Measurements from ENCODE around the gene SPATA1.
"Not testable (repeated sequence)": the region's sequence is repeated elsewhere in the genome, so short reads cannot be mapped to it uniquely, and the experiment has no call there.

SPATA1 gene

DNA sequence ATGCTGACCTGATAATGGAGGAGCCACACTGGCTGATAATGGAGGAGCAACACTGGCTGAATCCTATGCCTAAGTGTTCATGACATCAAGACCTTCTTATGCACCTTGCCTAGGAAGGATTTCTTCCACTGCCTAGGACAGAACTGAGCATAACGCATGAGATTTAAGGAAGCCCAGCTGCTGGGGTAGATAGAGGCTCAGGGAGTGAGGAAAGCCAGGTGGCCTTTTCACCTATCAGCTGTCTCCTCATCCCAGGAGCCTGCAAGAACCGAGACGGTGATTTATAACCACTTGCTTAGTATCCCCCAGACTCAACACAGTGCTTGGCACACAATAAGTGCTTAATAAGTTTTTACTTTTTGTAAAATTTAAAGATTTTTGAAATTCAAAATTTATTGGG, 75.5 kb downstream of the SPATA1 start:
- intact Hi-C loops (cut with DNase I), result no loop called here
- DNase-seq, result no peak

GRCh38 chr1:84582802-84583587, 76.8 kb downstream of the SPATA1 start:
- DNase-seq, result no peak
- intact Hi-C loops (cut with DNase I), result no loop called here

GRCh38 chr1:84583648-84584047, 77.5 kb downstream of the SPATA1 start:
- DNase-seq, result no peak
- intact Hi-C loops (cut with DNase I), result no loop called here

DNA sequence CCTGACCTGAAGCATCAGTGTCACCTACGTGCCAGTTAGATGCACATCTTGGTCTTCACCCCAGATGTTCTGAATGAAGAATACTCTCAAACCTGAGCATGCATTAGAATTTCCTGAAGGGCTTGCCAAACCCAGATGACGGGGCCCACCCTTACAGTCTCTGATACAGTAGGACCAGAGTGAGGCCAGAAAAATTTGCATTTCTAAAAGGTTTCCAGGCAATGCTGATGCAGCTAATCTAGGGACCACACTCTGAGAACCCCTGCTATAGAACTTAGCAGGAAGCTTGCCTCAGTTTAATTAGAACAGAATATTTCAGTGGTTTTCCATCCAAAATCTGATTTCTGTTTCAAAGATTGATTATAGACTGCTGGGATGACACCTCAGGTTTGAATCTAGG, 77.9 kb downstream of the SPATA1 start:
- DNase-seq, result no peak
- intact Hi-C loops (cut with DNase I), result no loop called here

DNA sequence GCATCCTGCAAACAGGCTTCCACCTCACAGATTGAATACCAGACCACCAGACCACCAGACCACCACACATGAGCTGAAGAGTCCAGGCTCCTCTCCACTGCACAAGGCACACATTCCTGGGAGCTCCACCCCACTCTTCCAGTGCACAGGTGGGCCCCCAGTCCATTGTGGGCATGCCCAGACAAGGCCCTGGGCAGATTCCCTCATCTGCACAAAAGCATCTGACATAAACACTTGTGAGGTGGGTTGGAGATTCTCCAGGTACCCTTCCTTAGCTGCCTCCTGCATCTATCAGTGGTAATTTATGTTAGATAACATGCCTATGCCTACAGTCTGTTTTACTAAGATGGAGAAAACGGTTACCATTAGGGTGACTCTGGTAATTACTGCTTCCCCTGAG, 79.6 kb downstream of the SPATA1 start:
- DNase-seq, result no peak
- intact Hi-C loops (cut with DNase I), result no loop called here

- intact Hi-C loops (cut with DNase I), result no loop called here
- no peak for DNase-seq
Observed at GRCh38 chr1:84587099-84587498, 80.9 kb downstream of the SPATA1 start.

- intact Hi-C loops (cut with DNase I); DNase-seq: not testable (repeated sequence)
Observed at GRCh38 chr1:84594959-84595358, 88.8 kb downstream of the SPATA1 start.

DNA sequence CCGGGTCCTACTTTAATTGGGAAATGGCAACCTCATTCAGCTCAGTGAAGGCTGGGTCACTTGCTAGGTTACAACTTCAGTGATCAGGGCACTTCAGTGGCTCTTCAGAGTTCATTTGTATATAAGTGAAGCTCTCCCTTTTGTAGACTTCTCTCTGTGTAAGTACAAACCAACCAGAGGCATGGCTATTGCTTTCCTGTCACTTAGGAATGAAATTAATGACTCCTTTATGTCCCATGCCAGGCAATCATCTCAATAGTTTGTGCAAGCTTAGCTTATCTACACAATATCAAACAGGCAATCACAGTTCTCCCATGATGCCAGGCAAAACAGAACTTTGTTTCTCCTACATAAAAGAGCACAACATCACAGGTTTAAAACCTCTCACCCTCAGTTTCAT, 90.8 kb downstream of the SPATA1 start:
- no peak for DNase-seq
- intact Hi-C loops (cut with DNase I), result no loop called here

DNA sequence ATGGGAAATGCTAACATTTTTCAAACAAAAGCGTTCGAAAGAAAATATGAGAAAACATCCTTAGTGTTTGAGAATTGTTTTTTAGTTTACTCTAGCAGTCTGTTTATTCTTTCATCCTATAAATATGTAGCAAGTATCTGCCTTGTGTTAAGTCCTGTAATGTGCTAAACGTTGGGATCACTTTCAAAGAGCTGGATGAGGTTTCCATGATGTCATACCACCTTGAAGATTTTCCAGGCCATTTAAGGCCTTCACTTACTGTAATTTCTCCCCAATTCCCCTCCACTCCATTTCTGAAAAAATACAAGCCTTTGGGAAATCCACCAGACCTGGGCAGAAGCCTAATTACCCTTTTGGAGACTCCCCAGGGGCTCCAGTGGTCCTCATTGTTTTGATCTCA, 92.2 kb downstream of the SPATA1 start:
- intact Hi-C loops (cut with DNase I), result no loop called here
- DNase-seq, result no peak

- intact Hi-C loops (cut with DNase I), result no loop called here
- DNase-seq, result peak in 18 of 42 donors; percentile 21 to 74 (median 42)
Observed at GRCh38 chr1:84598846-84599741, 92.9 kb downstream of the SPATA1 start.

DNA sequence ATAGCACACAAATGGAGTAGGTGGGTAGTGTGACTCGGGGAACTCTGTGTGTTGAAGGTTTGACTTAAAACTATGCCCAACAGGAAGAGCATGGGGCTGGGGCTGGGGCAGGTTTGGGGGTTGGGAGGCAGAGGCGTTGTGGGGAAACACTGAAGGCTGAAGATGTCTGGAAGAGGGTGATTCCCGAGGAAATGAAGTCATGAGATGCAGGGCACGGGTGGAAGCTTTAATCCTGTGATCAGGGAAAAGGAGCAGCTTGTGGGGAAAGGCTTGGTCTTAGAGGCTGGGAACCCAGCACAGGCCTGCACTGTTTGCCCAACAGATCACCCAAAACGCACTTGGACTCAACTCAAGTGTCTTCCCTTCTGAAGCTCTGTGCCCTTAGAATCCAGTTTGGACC, 94.6 kb downstream of the SPATA1 start:
- intact Hi-C loops (cut with DNase I), result no loop called here
- no peak for DNase-seq

GRCh38 chr1:84603223-84603622, 97.0 kb downstream of the SPATA1 start:
- intact Hi-C loops (cut with DNase I), result no loop called here

DNA sequence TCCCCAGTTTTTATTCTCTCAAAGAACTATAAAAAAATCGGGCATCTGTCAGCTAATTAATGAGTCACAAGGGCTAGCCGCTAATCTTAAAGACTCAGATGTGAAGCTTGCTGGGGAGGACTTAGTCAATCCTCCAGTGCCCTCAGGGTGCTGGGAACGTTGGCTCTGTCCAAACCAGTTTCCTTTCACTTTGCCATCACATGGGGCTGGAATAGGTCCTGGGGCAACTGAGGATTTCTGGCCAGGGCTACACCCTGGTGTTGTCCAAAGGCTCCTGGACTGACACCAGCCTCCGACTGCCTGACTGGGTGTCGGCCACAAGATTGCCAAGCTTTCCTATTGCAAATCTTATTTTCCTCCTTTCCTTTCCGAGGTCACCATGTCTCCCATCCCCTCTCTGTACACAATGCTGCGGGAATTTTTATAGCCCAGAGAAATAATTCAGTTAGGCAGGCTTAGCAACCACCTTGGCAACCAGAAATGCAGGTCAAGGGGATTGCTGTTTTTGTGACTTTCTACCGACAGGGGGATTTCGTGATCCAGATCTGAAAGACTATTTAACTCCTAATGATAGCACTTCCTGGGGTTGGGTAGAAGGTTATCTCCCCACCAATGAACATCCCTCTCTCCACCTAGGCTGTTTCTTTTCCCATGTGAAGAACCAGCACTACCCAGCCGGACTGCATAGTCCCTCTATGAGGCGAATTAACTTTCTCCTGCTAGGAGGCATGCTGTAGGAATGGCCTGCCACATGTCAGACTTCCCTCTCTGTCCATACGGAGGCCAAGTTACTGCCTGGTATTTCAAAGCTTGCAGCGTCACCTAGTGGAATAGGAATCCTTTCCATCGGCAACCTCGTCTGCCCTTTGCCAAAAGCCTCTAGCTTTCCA, 98.0 kb downstream of the SPATA1 start:
- peak in 12 of 42 donors; percentile 17 to 78 (median 26) for DNase-seq
- intact Hi-C loops (cut with DNase I), result no loop called here

More at GRCh38 chr1:84603223-84603622, 97.0 kb downstream of the SPATA1 start:
- no peak for DNase-seq

DNA sequence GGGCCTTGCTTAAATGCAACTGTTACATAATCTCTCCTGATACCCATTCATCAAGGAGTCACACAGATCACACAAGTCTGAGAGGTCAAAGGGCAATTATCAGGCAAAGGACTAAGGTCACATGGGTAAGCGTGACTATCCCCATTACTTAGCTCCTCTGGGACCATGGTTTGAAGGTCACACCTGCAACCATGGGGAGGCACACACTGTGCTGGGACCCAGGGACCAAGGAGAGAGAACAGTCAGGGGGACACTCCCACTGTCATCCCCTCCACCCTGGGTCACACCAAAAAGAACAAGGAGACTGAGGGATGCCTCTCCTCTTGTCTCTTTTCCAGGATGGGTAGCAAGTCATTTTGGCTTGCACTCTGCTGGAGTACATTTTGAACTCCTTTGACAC, 99.0 kb downstream of the SPATA1 start:
- intact Hi-C loops (cut with DNase I), result no loop called here
- no peak for DNase-seq

DNA sequence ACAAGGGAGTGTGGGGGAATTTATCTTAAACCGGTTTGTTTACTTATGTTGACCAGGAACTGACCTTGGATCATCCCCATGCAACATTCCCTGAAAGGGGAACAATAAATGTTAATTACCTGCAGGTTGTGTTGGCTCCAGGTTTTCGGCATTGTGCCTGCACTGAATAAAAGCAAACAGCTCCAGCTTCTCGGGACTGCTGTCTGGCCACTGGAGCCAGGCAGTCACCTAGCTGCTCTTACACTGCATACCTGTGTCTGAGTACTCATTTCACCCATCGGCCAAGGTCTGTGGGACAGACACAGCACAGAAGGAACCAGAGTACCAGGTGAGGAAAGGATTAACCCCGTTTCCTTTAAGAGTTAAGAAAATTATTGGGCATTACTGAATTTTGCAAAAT, 100.8 kb downstream of the SPATA1 start:
- intact Hi-C loops (cut with DNase I), result no loop called here
- DNase-seq, result no peak

- intact Hi-C loops (cut with DNase I), result no loop called here
Observed at GRCh38 chr1:84611091-84611490, 104.9 kb downstream of the SPATA1 start.

DNA sequence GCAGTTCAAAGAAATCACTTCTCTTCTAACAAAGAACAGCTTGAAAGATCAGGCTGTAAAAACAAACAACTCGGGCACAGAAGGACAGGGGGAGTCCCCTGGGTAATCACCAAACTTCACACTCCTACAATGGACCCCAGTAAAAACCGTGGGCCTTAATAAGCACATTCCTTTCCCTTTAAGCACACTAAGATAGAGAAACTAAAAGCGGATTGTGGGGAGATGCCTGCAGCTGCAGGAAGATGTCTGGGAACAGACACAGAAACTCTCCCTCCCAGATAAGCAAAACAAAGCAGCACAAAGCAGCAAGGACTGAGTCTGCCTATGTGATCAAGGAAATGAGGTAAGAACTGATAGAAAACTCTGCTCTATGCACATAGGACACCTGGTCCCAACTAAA, 105.6 kb downstream of the SPATA1 start:
- DNase-seq, result no peak
- intact Hi-C loops (cut with DNase I), result no loop called here

More at GRCh38 chr1:84611091-84611490, 104.9 kb downstream of the SPATA1 start:
- DNase-seq, result no peak

DNA sequence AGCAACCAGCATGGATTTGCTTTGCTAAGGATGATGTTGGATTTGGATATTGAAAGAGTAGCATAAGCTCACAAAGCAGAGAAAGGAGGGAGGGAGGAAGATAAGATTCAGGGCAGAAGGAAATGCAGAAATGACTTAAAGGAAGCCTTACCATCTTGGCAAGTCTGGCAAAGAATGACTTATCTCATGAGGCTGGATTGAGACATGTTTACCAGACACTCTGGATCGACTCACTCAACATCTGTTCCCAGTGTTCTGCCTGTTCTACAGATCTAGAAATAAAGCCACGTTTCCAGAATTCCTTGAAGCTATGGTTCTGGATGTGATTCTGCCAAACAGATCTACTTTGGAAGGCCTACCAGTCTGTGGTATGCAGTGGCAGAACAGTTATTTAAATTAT, 106.8 kb downstream of the SPATA1 start:
- DNase-seq, result no peak
- intact Hi-C loops (cut with DNase I), result no loop called here

GRCh38 chr1:84613887-84614286, 107.7 kb downstream of the SPATA1 start:
- DNase-seq, result no peak
- intact Hi-C loops (cut with DNase I), result no loop called here
